ENCODE data around the gene OOSP3.
A peak's percentile ranks its signal among the peaks of the same experiment; 100 is the strongest.

The OOSP3 gene, protein sequence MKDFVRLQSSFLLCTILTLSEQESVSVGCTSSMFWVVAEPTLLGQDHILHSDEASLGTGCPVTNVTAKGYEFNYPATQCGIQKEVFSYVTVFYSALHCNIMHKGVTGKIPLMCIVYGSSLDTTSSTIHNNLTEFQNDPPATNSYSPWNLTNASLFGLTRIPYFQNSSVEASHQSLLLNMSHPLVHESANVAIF

DNA sequence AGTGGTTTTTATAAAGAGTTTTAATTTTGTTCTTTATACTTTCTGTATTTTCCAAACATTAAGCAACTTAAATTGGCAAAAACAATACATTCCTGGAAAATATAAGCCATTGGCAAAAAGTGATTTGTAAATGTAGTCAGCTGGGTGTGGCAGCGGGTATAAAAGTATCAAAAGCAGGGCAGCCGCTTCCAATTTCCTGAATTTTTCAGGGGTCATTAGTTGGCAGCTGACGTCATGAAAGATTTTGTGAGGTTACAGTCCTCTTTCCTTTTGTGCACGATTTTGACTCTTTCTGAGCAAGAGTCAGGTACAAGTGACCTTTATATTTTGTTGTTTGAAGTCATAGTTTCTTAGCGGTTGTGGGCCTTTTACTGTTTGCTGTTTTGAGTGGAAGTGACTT is at the start of gene OOSP3:
Gene OOSP3, plus strand, starts transcription at position 208 of the 400 bp plus-strand sequence. Its CDS starts 27 bp downstream, at position 235.
- H3K27ac ChIP-seq (ENCODE audit: low read length) = no peak within 1 kb of the TSS
- no peak for TF ChIP-seq EZH2phosphoT487 (IDR thresholded peaks at IDR 0.05; ENCODE audit: low read depth)
- TF ChIP-seq, protein P1, sequence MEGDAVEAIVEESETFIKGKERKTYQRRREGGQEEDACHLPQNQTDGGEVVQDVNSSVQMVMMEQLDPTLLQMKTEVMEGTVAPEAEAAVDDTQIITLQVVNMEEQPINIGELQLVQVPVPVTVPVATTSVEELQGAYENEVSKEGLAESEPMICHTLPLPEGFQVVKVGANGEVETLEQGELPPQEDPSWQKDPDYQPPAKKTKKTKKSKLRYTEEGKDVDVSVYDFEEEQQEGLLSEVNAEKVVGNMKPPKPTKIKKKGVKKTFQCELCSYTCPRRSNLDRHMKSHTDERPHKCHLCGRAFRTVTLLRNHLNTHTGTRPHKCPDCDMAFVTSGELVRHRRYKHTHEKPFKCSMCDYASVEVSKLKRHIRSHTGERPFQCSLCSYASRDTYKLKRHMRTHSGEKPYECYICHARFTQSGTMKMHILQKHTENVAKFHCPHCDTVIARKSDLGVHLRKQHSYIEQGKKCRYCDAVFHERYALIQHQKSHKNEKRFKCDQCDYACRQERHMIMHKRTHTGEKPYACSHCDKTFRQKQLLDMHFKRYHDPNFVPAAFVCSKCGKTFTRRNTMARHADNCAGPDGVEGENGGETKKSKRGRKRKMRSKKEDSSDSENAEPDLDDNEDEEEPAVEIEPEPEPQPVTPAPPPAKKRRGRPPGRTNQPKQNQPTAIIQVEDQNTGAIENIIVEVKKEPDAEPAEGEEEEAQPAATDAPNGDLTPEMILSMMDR (IDR thresholded peaks at IDR 0.05; ENCODE audit: low read depth, low read length) = no peak
- H2AFZ ChIP-seq (ENCODE audit: low read depth, low read length) = no peak within 1 kb of the TSS
- no peaks in the 10 kb centered on the region for H3K9me3 ChIP-seq (ENCODE audit: insufficient read depth, low read length)
- H3K9ac ChIP-seq (ENCODE audit: low read length) = no peak within 1 kb of the TSS
- H3K27me3 ChIP-seq (ENCODE audit: low read depth, low read length) = no peaks in the 10 kb centered on the region
- H3K79me2 ChIP-seq (ENCODE audit: low read length) = no peaks in the 10 kb centered on the region
- no peak within 1 kb of the TSS for H3K4me3 ChIP-seq (ENCODE audit: low read length)
- no peaks in the 10 kb centered on the region for H4K20me1 ChIP-seq (ENCODE audit: insufficient read depth, low read length)
- H3K36me3 ChIP-seq (replicated peaks; ENCODE audit: low read depth, low read length) = no peaks in the 10 kb centered on the region
- H3K4me2 ChIP-seq (ENCODE audit: low read length) = no peak within 1 kb of the TSS
- no peaks in the 10 kb centered on the region for H3K4me1 ChIP-seq (ENCODE audit: low read length)

DNA sequence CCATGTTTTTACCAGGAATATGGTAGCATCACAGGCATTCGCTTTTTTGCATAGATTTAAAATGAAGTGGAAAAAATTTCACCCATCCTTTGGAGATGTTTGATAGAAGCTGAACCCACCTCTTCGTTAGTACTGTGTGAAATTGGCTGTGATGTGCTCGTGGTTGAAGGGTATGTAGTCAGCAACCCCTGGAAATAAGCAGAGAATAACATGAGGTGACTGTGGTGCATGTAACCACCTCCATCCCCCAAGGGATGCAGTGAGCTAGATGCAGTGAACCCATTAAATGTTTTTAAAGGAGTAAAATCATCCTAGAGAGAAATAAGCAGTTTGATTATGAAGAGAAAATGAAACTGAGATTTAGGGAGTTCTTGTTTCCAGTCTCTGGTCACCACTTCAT is 49.2 kb upstream of the OOSP3 start:
- TF ChIP-seq, protein P1 (IDR thresholded peaks at IDR 0.05; ENCODE audit: low read depth, low read length) = no peak
- TF ChIP-seq EZH2phosphoT487 (IDR thresholded peaks at IDR 0.05; ENCODE audit: low read depth) = no peak

DNA sequence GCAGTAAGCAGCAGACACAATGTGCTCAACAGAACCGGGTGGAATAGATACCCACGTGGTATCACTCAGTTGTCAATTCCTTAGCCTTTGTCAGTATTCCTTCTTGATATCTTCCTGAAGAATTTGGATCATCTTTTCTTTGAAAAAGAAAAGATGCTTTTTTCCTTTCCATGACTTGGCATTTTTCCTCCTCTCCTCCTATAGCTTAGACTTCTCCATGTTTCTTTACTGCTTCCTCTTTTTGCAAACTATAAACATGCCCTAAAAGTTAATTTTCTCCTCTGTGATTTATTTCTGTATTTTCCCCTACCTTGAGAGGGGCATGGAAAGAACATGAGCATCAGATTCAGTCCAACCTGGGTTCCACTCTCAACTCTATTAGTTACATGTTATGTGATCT is 45.0 kb upstream of the OOSP3 start:
- Histone ChIP-seq H3K36me3 (replicated peaks; ENCODE audit: low read depth, low read length) (no peaks in the 10 kb centered on the region), H3K4me2 (ENCODE audit: low read length) (no peak overlapping the region), H3K9ac (ENCODE audit: low read length) (no peak overlapping the region), H3K4me1 (ENCODE audit: low read length) (no peaks in the 10 kb centered on the region), H3K4me3 (ENCODE audit: low read length) (no peak overlapping the region), H4K20me1 (ENCODE audit: insufficient read depth, low read length) (no peaks in the 10 kb centered on the region), H3K79me2 (ENCODE audit: low read length) (no peaks in the 10 kb centered on the region), H3K27ac (ENCODE audit: low read length) (no peak overlapping the region), H2AFZ (ENCODE audit: low read depth, low read length) (no peak overlapping the region), H3K9me3 (ENCODE audit: insufficient read depth, low read length) (no peaks in the 10 kb centered on the region), H3K27me3 (ENCODE audit: low read depth, low read length) (peaks cover 6% of the 10 kb centered on the region; the same call in 1 of the 2 replicates)
- no peak for TF ChIP-seq EZH2phosphoT487 (IDR thresholded peaks at IDR 0.05; ENCODE audit: low read depth)
- TF ChIP-seq, protein P1 (IDR thresholded peaks at IDR 0.05; ENCODE audit: low read depth, low read length) = no peak

More for the DNA sequence above, 49.2 kb upstream of the OOSP3 start:
- H3K27me3 ChIP-seq (ENCODE audit: low read depth, low read length) = no peaks in the 10 kb centered on the region
- no peaks in the 10 kb centered on the region for H3K4me1 ChIP-seq (ENCODE audit: low read length)
- no peaks in the 10 kb centered on the region for H3K9me3 ChIP-seq (ENCODE audit: insufficient read depth, low read length)
- H4K20me1 ChIP-seq (ENCODE audit: insufficient read depth, low read length) = no peaks in the 10 kb centered on the region
- H3K4me3 ChIP-seq (ENCODE audit: low read length) = no peak overlapping the region
- H3K9ac ChIP-seq (ENCODE audit: low read length) = no peak overlapping the region
- H3K36me3 ChIP-seq (replicated peaks; ENCODE audit: low read depth, low read length) = no peaks in the 10 kb centered on the region
- H2AFZ ChIP-seq (ENCODE audit: low read depth, low read length) = peak overlapping the region; percentile 27; the same call in 1 of the 2 replicates
- peak overlapping the region; percentile 23; the same call in 1 of the 2 replicates for H3K4me2 ChIP-seq (ENCODE audit: low read length)
- no peak overlapping the region for H3K27ac ChIP-seq (ENCODE audit: low read length)
- H3K79me2 ChIP-seq (ENCODE audit: low read length) = no peaks in the 10 kb centered on the region

DNA sequence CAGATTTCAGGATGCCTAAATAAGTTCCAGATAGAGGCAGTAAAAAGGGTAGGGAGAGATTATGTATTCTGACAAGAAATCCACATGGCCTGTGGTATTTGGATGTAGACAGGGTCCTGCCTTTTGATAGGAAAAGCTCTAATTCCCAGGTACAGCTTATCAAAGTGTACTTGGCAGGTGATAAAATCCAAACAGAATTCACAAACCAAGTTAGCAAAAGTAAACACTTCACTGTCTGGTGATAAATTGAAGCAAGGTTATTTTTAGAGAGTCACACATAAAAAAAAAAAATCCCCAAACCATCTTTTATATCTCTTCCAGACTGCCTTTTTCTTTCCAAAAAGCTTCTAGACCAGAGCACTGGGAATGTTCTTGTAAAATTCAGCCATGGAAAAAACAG is 39.0 kb upstream of the OOSP3 start:
- no peak overlapping the region for H3K4me3 ChIP-seq (ENCODE audit: low read length)
- no peaks in the 10 kb centered on the region for H4K20me1 ChIP-seq (ENCODE audit: insufficient read depth, low read length)
- H3K4me1 ChIP-seq (ENCODE audit: low read length) = no peaks in the 10 kb centered on the region
- H3K36me3 ChIP-seq (replicated peaks; ENCODE audit: low read depth, low read length) = no peaks in the 10 kb centered on the region
- TF ChIP-seq, protein P1 (IDR thresholded peaks at IDR 0.05; ENCODE audit: low read depth, low read length) = no peak
- no peak for TF ChIP-seq EZH2phosphoT487 (IDR thresholded peaks at IDR 0.05; ENCODE audit: low read depth)
- H3K9me3 ChIP-seq (ENCODE audit: insufficient read depth, low read length) = no peaks in the 10 kb centered on the region
- H3K27ac ChIP-seq (ENCODE audit: low read length) = no peak overlapping the region
- no peak overlapping the region for H3K4me2 ChIP-seq (ENCODE audit: low read length)
- H3K79me2 ChIP-seq (ENCODE audit: low read length) = no peaks in the 10 kb centered on the region
- no peak overlapping the region for H2AFZ ChIP-seq (ENCODE audit: low read depth, low read length)
- H3K27me3 ChIP-seq (ENCODE audit: low read depth, low read length) = peaks cover 6% of the 10 kb centered on the region; the same call in 1 of the 2 replicates
- H3K9ac ChIP-seq (ENCODE audit: low read length) = no peak overlapping the region

Measured in OCI-LY3 (cell line).